Liver (tissue), 9 donors: ENCODE measurements around the gene MUS81. TPM values are rescaled to one million over a fixed set of nuclear protein-coding genes. Genes with fewer than 3 reads are reported as not detected.

Experiments used
- DNase-seq: peaks from one replicate; pipeline ENCODE4 v3.0.0-alpha.2; 2017; ENCODE audit warnings: low spot score
- H3K27ac ChIP-seq, 2 donors: one replicate each; pipeline ENCODE4 v1.7.0; 2013; ENCODE audit warnings: inconsistent platforms in 2 of 2, low read length in 2 of 2, control low read depth in 1 of 2, low read depth in 1 of 2, mild to moderate bottlenecking in 1 of 2
- H3K27me3 ChIP-seq, 4 donors: one replicate each; pipeline versions ENCODE4 v1.6.1 to v1.7.0; 2013; ENCODE audit warnings: low read length in 3 of 4, inconsistent platforms in 1 of 4, mild to moderate bottlenecking in 1 of 4, moderate library complexity in 1 of 4; ENCODE audit not compliant: control insufficient read depth in 4 of 4, insufficient read depth in 4 of 4
- H3K36me3 ChIP-seq, 4 donors: one replicate each; pipeline versions ENCODE4 v1.6.1 to v1.7.0; 2013; ENCODE audit warnings: low read length in 3 of 4, mild to moderate bottlenecking in 3 of 4, low read depth in 1 of 4, moderate library complexity in 1 of 4; ENCODE audit not compliant: control insufficient read depth in 4 of 4, insufficient read depth in 3 of 4
- H3K4me1 ChIP-seq, 4 donors: one replicate each; pipeline versions ENCODE4 v1.6.1 to v1.7.0; 2013; ENCODE audit warnings: low read length in 3 of 4, mild to moderate bottlenecking in 3 of 4, moderate library complexity in 1 of 4; ENCODE audit not compliant: control insufficient read depth in 4 of 4, insufficient read depth in 4 of 4
- H3K4me3 ChIP-seq, 3 donors: one replicate each; pipeline versions ENCODE4 v1.6.1 to v1.7.0; 2013; ENCODE audit warnings: low read length in 3 of 3, control low read depth in 1 of 3, low read depth in 1 of 3, mild to moderate bottlenecking in 1 of 3
- H3K9ac ChIP-seq, 2 donors: one replicate each; pipeline ENCODE4 v1.7.0; 2013; ENCODE audit warnings: low read length in 2 of 2, mild to moderate bottlenecking in 2 of 2, moderate library complexity in 2 of 2, control low read depth in 1 of 2, low read depth in 1 of 2
- H3K9me3 ChIP-seq, 4 donors: one replicate each; pipeline versions ENCODE4 v1.6.1 to v1.7.0; 2013; ENCODE audit warnings: low read length in 3 of 4; ENCODE audit not compliant: control insufficient read depth in 4 of 4
- ATF3 ChIP-seq: IDR thresholded peaks from 2 replicates; pipeline ENCODE4 v1.6.1; 2016; ENCODE audit warnings: antibody characterized with exemption
- EGR1 ChIP-seq, 2 donors: IDR thresholded peaks; 2 replicates each; pipeline ENCODE4 v1.6.1; 2016 to 2018; ENCODE audit warnings: antibody characterized with exemption in 2 of 2, low read depth in 2 of 2
- FOXA1 ChIP-seq: IDR thresholded peaks from 2 replicates; pipeline ENCODE4 v1.6.1; 2016; ENCODE audit warnings: antibody characterized with exemption
- FOXA2 ChIP-seq: IDR thresholded peaks from 2 replicates; pipeline ENCODE4 v1.6.1; 2016; ENCODE audit warnings: antibody characterized with exemption
- GABPA ChIP-seq, 2 donors: IDR thresholded peaks in 1 of 2; conservative IDR thresholded peaks in 1 of 2; 2 replicates each; pipeline ENCODE4 v1.6.1; 2016; ENCODE audit warnings: antibody characterized with exemption in 2 of 2, mild to moderate bottlenecking in 1 of 2, moderate library complexity in 1 of 2
- HNF4A ChIP-seq, 2 donors: conservative IDR thresholded peaks; 2 replicates each; pipeline ENCODE4 v1.6.1; 2016; ENCODE audit warnings: antibody characterized with exemption in 2 of 2, mild to moderate bottlenecking in 2 of 2
- HNF4G ChIP-seq: IDR thresholded peaks from 2 replicates; pipeline ENCODE4 v1.6.1; 2016; ENCODE audit warnings: antibody characterized with exemption
- NR2F2 ChIP-seq: IDR thresholded peaks from 2 replicates; pipeline ENCODE4 v1.6.1; 2016; ENCODE audit warnings: antibody characterized with exemption
- RAD21 ChIP-seq, 2 donors: IDR thresholded peaks; 2 replicates each; pipeline ENCODE4 v1.6.1; 2016; ENCODE audit warnings: antibody characterized with exemption in 2 of 2, mild to moderate bottlenecking in 2 of 2
- REST ChIP-seq: IDR thresholded peaks from 2 replicates; pipeline ENCODE4 v1.6.1; 2016; ENCODE audit warnings: antibody characterized with exemption, mild to moderate bottlenecking
- RXRA ChIP-seq, 2 donors: IDR thresholded peaks; 2 replicates each; pipeline ENCODE4 v1.6.1; 2017 to 2018; ENCODE audit warnings: antibody characterized with exemption in 2 of 2, mild to moderate bottlenecking in 1 of 2
- SP1 ChIP-seq: IDR thresholded peaks from 2 replicates; pipeline ENCODE4 v1.6.1; 2018; ENCODE audit warnings: antibody characterized with exemption, mild to moderate bottlenecking
- TAF1 ChIP-seq: conservative IDR thresholded peaks from 2 replicates; pipeline ENCODE4 v1.6.1; 2016; ENCODE audit warnings: antibody characterized with exemption, mild to moderate bottlenecking
- YY1 ChIP-seq: IDR thresholded peaks from 2 replicates; pipeline ENCODE4 v1.6.1; 2016; ENCODE audit warnings: antibody characterized with exemption, mild to moderate bottlenecking
- WGBS: extraction: QIAGEN DNeasy Blood & Tissue Kit; methylation state at CpG from one replicate; pipeline ENCODE4 v1.1.7; 2013; 5-methylcytosine and 5-hydroxymethylcytosine counted together
- polyA plus RNA-seq, 2 donors: library from polyadenylated mRNA; stranded (reverse) in 1 of 2; unstranded in 1 of 2; fragments of 200-250 nt in 1 of 2; fragments of >200 nt in 1 of 2; fragmentation: Nextera tagmentation in 1 of 2; extraction: Ambion mirVana in 1 of 2; gene quantifications; one replicate each; pipeline versions ENCODE4 v1.2.1 to v1.2.3, GENCODE V29; 2013 to 2015
- total RNA-seq, 2 donors: library from RNA; depleted of rRNA; stranded (reverse); fragments of >200 nt; gene quantifications; one replicate each; pipeline ENCODE4 v1.2.3, GENCODE V29; 2014
- TF ChIP-seq, protein P1 (sequence below): IDR thresholded peaks from 2 replicates; pipeline ENCODE4 v1.6.1; 2016; ENCODE audit warnings: antibody characterized with exemption
- TF ChIP-seq, protein P2 (sequence below): IDR thresholded peaks from 2 replicates; pipeline ENCODE4 v1.6.1; 2016; ENCODE audit warnings: antibody characterized with exemption
- donor health status: healthy.
- donor health status: healthy.
- donor health status: healthy.
- donor health status: healthy.
- donor health status: healthy.

Gene MUS81
- total and polyA plus RNA-seq, 4 donors: 11.0 to 24.7 (median 16.5) TPM

- DNase-seq: no peak
- no peak overlapping the region for H3K27ac ChIP-seq
- WGBS: 95% methylated on average over 7 of the region's 7 CpGs
These were observed 25.0 kb downstream of the MUS81 start for GRCh38 chr11:65885231-65885630.

DNA sequence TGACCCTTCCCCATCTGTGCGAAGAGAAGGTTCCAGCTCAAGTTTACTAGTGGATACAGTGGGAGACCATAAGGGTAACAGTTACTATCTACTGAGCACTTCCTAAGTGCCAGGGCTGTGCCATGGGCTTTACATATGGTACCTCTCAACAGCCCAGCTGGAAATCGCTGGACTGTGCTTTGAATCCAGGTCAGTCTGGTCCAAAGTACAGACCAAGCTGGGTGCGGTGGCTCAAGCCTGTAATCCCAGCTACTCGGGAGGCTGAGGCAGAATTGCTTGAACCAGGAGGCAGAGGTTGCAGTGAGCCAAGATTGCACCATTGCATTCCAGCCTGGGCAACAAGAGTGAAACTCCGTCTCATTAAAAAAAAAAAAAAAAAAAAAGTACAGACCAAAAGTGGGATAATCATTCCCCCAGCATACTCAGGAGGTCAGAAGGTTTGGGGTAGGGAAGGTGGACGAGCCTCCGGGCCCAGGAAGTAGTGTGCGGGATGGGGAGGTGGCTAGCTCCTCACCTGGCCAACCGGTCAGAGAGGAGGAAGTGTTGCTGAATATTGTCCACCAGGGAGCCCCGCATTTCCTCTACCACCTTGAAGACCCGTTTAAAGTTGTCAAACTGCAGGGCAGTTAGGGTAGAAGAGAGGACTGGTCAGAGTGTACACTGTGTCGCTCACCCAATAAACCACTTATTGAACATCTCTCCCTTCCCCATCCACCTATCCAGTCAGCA is 25.7 kb downstream of the MUS81 start:
- 84% methylated on average over 12 of the region's 12 CpGs for WGBS
- H3K4me3 ChIP-seq: no peak overlapping the region
- H3K9me3 ChIP-seq: no peaks in the 10 kb centered on the region
- H3K4me1 ChIP-seq: peaks cover 5 to 38% (median 25%) of the 10 kb centered on the region in 4 donors
- no peak overlapping the region for H3K9ac ChIP-seq
- no peak overlapping the region for H3K27ac ChIP-seq
- peaks cover 2 to 12% (median 3%) of the 10 kb centered on the region in 4 donors for H3K36me3 ChIP-seq
- H3K27me3 ChIP-seq: no peaks in the 10 kb centered on the region
- DNase-seq: no peak
- TF ChIP-seq, protein P1, sequence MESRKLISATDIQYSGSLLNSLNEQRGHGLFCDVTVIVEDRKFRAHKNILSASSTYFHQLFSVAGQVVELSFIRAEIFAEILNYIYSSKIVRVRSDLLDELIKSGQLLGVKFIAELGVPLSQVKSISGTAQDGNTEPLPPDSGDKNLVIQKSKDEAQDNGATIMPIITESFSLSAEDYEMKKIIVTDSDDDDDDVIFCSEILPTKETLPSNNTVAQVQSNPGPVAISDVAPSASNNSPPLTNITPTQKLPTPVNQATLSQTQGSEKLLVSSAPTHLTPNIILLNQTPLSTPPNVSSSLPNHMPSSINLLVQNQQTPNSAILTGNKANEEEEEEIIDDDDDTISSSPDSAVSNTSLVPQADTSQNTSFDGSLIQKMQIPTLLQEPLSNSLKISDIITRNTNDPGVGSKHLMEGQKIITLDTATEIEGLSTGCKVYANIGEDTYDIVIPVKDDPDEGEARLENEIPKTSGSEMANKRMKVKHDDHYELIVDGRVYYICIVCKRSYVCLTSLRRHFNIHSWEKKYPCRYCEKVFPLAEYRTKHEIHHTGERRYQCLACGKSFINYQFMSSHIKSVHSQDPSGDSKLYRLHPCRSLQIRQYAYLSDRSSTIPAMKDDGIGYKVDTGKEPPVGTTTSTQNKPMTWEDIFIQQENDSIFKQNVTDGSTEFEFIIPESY: no peak
- TF ChIP-seq RXRA (IDR thresholded peaks at IDR 0.05): no peak
- TF ChIP-seq FOXA2: no peak
- no peak for TF ChIP-seq GABPA (IDR thresholded peaks at IDR 0.05 in 1 of 2, conservative IDR thresholded peaks at IDR 0.05 in 1 of 2)
- TF ChIP-seq TAF1: no peak
- TF ChIP-seq ATF3: no peak
- TF ChIP-seq NR2F2: no peak
- TF ChIP-seq, protein P2, sequence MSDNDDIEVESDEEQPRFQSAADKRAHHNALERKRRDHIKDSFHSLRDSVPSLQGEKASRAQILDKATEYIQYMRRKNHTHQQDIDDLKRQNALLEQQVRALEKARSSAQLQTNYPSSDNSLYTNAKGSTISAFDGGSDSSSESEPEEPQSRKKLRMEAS: no peak
- no peak for TF ChIP-seq HNF4G
- TF ChIP-seq YY1: no peak
- no peak for TF ChIP-seq FOXA1
- TF ChIP-seq HNF4A (conservative IDR thresholded peaks at IDR 0.05): no peak

More at GRCh38 chr11:65885231-65885630, 25.0 kb downstream of the MUS81 start:
- peaks cover 2 to 12% (median 3%) of the 10 kb centered on the region in 4 donors for H3K36me3 ChIP-seq
- H3K4me1 ChIP-seq: peaks cover 5 to 34% (median 23%) of the 10 kb centered on the region in 4 donors
- TF ChIP-seq FOXA2 (no peak), SP1 (no peak), REST (no peak), EGR1 (IDR thresholded peaks at IDR 0.05; ENCODE audit: low read depth in 2 of 2) (no peak), HNF4G (no peak), TAF1 (no peak), FOXA1 (no peak), ATF3 (no peak), HNF4A (conservative IDR thresholded peaks at IDR 0.05) (no peak), YY1 (no peak), RAD21 (IDR thresholded peaks at IDR 0.05) (no peak), NR2F2 (no peak)
- TF ChIP-seq, protein P1: no peak
- no peak overlapping the region for H3K4me3 ChIP-seq
- H3K27me3 ChIP-seq: no peaks in the 10 kb centered on the region
- no peaks in the 10 kb centered on the region for H3K9me3 ChIP-seq
- H3K9ac ChIP-seq: no peak overlapping the region
